Measurements from ENCODE around the gene SELPLG. TPM values are rescaled to one million over a fixed set of nuclear protein-coding genes. Genes with fewer than 3 reads are reported as not detected.

SELPLG gene
- total RNA-seq, 2 donors from 2014 or later, result 2.5 to 4.4 TPM

GRCh38 chr12:108653922-108654321 is 20.2 kb upstream of the SELPLG start:
- Histone ChIP-seq H3K36me3 (peaks cover 4% of the 10 kb centered on the region), H3K4me1 (no peaks in the 10 kb centered on the region), H3K27ac (no peak overlapping the region), H3K9me3 (no peaks in the 10 kb centered on the region), H3K9ac (ENCODE audit: low read depth in 2 of 2, low read length in 2 of 2) (no peak overlapping the region), H3K4me3 (no peak overlapping the region), H3K27me3 (no peaks in the 10 kb centered on the region)
- DNase-seq, result no peak
- no peak for TF ChIP-seq CTCF (IDR thresholded peaks at IDR 0.05)
- intact Hi-C loops (cut with DNase I), result no loop called here

GRCh38 chr12:108653082-108653516 is 19.4 kb upstream of the SELPLG start:
- no peak overlapping the region for H3K4me3 ChIP-seq
- no peaks in the 10 kb centered on the region for H3K27me3 ChIP-seq
- H3K36me3 ChIP-seq, result peaks cover 13% of the 10 kb centered on the region
- intact Hi-C loops (cut with DNase I), result no loop called here
- H3K9me3 ChIP-seq, result no peaks in the 10 kb centered on the region
- H3K9ac ChIP-seq (ENCODE audit: low read depth in 2 of 2, low read length in 2 of 2), result no peak overlapping the region
- H3K4me1 ChIP-seq, result no peaks in the 10 kb centered on the region
- H3K27ac ChIP-seq, result no peak overlapping the region
- TF ChIP-seq CTCF (IDR thresholded peaks at IDR 0.05), result no peak
- no peak for DNase-seq

GRCh38 chr12:108650083-108650482 is 16.4 kb upstream of the SELPLG start:
- Histone ChIP-seq H3K4me1 (no peaks in the 10 kb centered on the region), H3K36me3 (peaks cover 20% of the 10 kb centered on the region), H3K9me3 (no peaks in the 10 kb centered on the region), H3K27me3 (no peaks in the 10 kb centered on the region), H3K4me3 (no peak overlapping the region), H3K9ac (ENCODE audit: low read depth in 2 of 2, low read length in 2 of 2) (no peak overlapping the region), H3K27ac (no peak overlapping the region)
- intact Hi-C loops (cut with DNase I), result no loop called here
- no peak for DNase-seq
- no peak for TF ChIP-seq CTCF (IDR thresholded peaks at IDR 0.05)

GRCh38 chr12:108649669-108650068 is 16.0 kb upstream of the SELPLG start:
- Histone ChIP-seq H3K27me3 (no peaks in the 10 kb centered on the region), H3K9me3 (no peaks in the 10 kb centered on the region), H3K27ac (no peak overlapping the region), H3K4me1 (no peaks in the 10 kb centered on the region), H3K36me3 (peaks cover 20% of the 10 kb centered on the region), H3K4me3 (no peak overlapping the region), H3K9ac (ENCODE audit: low read depth in 2 of 2, low read length in 2 of 2) (no peak overlapping the region)
- TF ChIP-seq CTCF (IDR thresholded peaks at IDR 0.05), result no peak
- DNase-seq, result no peak
- intact Hi-C loops (cut with DNase I), result no loop called here

- Histone ChIP-seq H3K9ac (ENCODE audit: low read depth in 2 of 2, low read length in 2 of 2) (no peak overlapping the region), H3K27ac (no peak overlapping the region), H3K9me3 (no peaks in the 10 kb centered on the region), H3K36me3 (peaks cover 20% of the 10 kb centered on the region), H3K27me3 (no peaks in the 10 kb centered on the region), H3K4me3 (no peak overlapping the region), H3K4me1 (no peaks in the 10 kb centered on the region)
- intact Hi-C loops (cut with DNase I), result no loop called here
- TF ChIP-seq CTCF (IDR thresholded peaks at IDR 0.05), result no peak
- no peak for DNase-seq
Observed at GRCh38 chr12:108649126-108649525, 15.4 kb upstream of the SELPLG start.

GRCh38 chr12:108648371-108648770 is 14.7 kb upstream of the SELPLG start:
- no peaks in the 10 kb centered on the region for H3K27me3 ChIP-seq
- no peak for DNase-seq
- peaks cover 20% of the 10 kb centered on the region for H3K36me3 ChIP-seq
- H3K4me1 ChIP-seq, result no peaks in the 10 kb centered on the region
- no peak overlapping the region for H3K4me3 ChIP-seq
- no peak for TF ChIP-seq CTCF (IDR thresholded peaks at IDR 0.05)
- intact Hi-C loops (cut with DNase I), result no loop called here
- H3K27ac ChIP-seq, result no peak overlapping the region
- no peaks in the 10 kb centered on the region for H3K9me3 ChIP-seq
- no peak overlapping the region for H3K9ac ChIP-seq (ENCODE audit: low read depth in 2 of 2, low read length in 2 of 2)

All from colonic mucosa (tissue), 4 donors.